ENCODE data around the gene DHX32. TPM values are rescaled to one million over a fixed set of nuclear protein-coding genes. Genes with fewer than 3 reads are reported as not detected.

DHX32 gene
- total RNA-seq, 1 experiment from 2014 or later: 12.0 TPM

GRCh38 chr10:125811251-125811650 lies 69.8 kb downstream of the DHX32 start:
- H3K9me3 ChIP-seq (ENCODE audit: control insufficient read depth, low read depth, low read length): no peaks in the 10 kb centered on the region
- no peak overlapping the region for H2AFZ ChIP-seq (ENCODE audit: low read length)
- no peak overlapping the region for H4K8ac ChIP-seq (replicated peaks; ENCODE audit: insufficient read length, low read depth, low read length)
- Mint-ChIP-seq H3K36me3 (ENCODE audit: insufficient read depth in 1 of 3, low read depth in 3 of 3) (peaks cover 12 to 58% (median 49%) of the 10 kb centered on the region in 3 experiments; a peak in 6 of 7 replicates), H3K9me3 (no peaks in the 10 kb centered on the region), H3K27me3 (ENCODE audit: low read depth) (no peaks in the 10 kb centered on the region), H3K4me1 (no peaks in the 10 kb centered on the region), H3K4me3 (no peak overlapping the region), H3K27ac (no peak overlapping the region)
- H3K9ac ChIP-seq (ENCODE audit: extremely low read depth, insufficient read length, low read length): no peak overlapping the region
- no peak overlapping the region for H3K56ac ChIP-seq (ENCODE audit: insufficient read length, low read depth, low read length)
- no peak overlapping the region for H2BK5ac ChIP-seq (ENCODE audit: insufficient read length, low read length)
- no CpG with 5 or more reads among the region's 1 CpG for WGBS (ENCODE audit: extremely low coverage, insufficient read length, low lambda C conversion rate)
- H3T11ph ChIP-seq (ENCODE audit: low read length): no peak overlapping the region
- H2BK12ac ChIP-seq (ENCODE audit: insufficient read length, low read depth, low read length): no peak overlapping the region
- H3K27me3 ChIP-seq (ENCODE audit: insufficient read depth, low read length): no peaks in the 10 kb centered on the region
- no peaks in the 10 kb centered on the region for H3K79me2 ChIP-seq (ENCODE audit: insufficient read depth, low read length)
- no peak overlapping the region for H2AK5ac ChIP-seq (ENCODE audit: insufficient read length, low read length)
- H2BK15ac ChIP-seq (ENCODE audit: low read depth, low read length): no peak overlapping the region
- H3K18ac ChIP-seq (ENCODE audit: insufficient read length, low read depth, low read length): no peak overlapping the region
- H3K23me2 ChIP-seq (ENCODE audit: insufficient read length, low read depth, low read length, poor library complexity, severe bottlenecking): no peaks in the 10 kb centered on the region
- H3K4me1 ChIP-seq (ENCODE audit: insufficient read depth, low read length): no peaks in the 10 kb centered on the region
- H3K14ac ChIP-seq (ENCODE audit: insufficient read depth, low read length): no peak overlapping the region
- no peak overlapping the region for H3K4ac ChIP-seq (ENCODE audit: low read depth, low read length)
- H3K23ac ChIP-seq (ENCODE audit: insufficient read length, low read depth, low read length): no peak overlapping the region
- H4K5ac ChIP-seq (ENCODE audit: insufficient read length, low read depth, low read length): no peak overlapping the region
- no peak for DNase-seq
- no peak overlapping the region for H2BK120ac ChIP-seq (ENCODE audit: low read depth, low read length, poor library complexity, severe bottlenecking)
- H4K91ac ChIP-seq (ENCODE audit: insufficient read length, low read depth, low read length): no peak overlapping the region
- no peak overlapping the region for H2BK20ac ChIP-seq (ENCODE audit: low read depth, low read length, poor library complexity, severe bottlenecking)
- no peak overlapping the region for H3K4me2 ChIP-seq (ENCODE audit: insufficient read depth, insufficient read length, low read length)
- H3K27ac ChIP-seq (ENCODE audit: insufficient read length, low read depth, low read length): no peak overlapping the region
- no peaks in the 10 kb centered on the region for H3K79me1 ChIP-seq (ENCODE audit: insufficient read depth, low read depth, low read length, poor library complexity, severe bottlenecking)
- no peaks in the 10 kb centered on the region for H4K20me1 ChIP-seq (ENCODE audit: control insufficient read depth, insufficient read depth, insufficient read length)
- TF ChIP-seq, protein P1, sequence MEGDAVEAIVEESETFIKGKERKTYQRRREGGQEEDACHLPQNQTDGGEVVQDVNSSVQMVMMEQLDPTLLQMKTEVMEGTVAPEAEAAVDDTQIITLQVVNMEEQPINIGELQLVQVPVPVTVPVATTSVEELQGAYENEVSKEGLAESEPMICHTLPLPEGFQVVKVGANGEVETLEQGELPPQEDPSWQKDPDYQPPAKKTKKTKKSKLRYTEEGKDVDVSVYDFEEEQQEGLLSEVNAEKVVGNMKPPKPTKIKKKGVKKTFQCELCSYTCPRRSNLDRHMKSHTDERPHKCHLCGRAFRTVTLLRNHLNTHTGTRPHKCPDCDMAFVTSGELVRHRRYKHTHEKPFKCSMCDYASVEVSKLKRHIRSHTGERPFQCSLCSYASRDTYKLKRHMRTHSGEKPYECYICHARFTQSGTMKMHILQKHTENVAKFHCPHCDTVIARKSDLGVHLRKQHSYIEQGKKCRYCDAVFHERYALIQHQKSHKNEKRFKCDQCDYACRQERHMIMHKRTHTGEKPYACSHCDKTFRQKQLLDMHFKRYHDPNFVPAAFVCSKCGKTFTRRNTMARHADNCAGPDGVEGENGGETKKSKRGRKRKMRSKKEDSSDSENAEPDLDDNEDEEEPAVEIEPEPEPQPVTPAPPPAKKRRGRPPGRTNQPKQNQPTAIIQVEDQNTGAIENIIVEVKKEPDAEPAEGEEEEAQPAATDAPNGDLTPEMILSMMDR (conservative IDR thresholded peaks at IDR 0.05): no peak
